ENCODE measurements around the gene ASXL2.

The ASXL2 gene

DNA sequence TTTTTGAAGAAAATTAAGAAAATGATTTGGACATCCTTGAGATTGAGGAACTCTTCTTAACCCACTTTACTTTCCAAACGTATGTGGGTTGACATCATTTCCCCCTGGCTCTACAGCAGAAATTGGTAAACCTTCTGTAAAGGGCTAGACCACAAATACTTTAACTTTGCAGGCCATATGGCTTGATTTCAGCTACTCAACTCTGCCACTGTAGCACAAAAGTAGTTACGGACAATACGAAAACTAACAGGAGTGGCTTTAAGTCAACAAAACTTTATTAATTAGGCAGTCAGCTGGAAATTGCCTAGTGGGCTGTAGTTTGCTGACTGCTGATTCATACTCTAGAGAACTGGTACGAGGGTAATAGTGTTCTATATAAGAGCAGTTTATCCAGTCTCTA is 121.8 kb downstream of the ASXL2 start:
- in situ Hi-C loops (cut with HindIII; ENCODE audit: low pct_unique_long_range_greater_than_20kb, low sequenced_read_pairs): no loop called here
- no peak for TF ChIP-seq JUND (IDR thresholded peaks at IDR 0.05; ENCODE audit: low read depth)
- no peak for DNase-seq (ENCODE audit: low read depth in 1 of 2, low spot score in 1 of 2)

DNA sequence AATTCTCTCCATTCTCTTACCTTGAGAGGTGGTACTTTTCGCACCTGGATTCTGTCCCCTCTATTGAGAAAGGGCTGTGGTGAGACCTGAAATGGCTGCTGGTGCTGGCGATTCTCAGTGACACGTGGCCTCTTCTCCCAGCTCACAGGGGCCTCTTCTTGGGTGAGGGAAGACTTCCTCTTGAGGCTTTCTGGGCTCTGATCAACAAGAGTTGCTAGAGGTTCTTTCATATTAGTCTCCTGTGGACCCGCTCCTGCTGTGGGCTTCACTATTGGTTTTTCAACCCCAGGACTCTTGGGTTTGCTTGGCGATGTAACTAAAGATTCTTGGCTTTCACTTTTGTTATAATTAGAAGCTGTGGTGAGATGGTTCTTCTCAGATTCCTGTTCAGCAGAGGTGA is 128.6 kb downstream of the ASXL2 start:
- no peak for TF ChIP-seq JUND (IDR thresholded peaks at IDR 0.05; ENCODE audit: low read depth)
- DNase-seq (ENCODE audit: low read depth in 1 of 2, low spot score in 1 of 2): no peak
- in situ Hi-C loops (cut with HindIII; ENCODE audit: low pct_unique_long_range_greater_than_20kb, low sequenced_read_pairs): no loop called here

DNA sequence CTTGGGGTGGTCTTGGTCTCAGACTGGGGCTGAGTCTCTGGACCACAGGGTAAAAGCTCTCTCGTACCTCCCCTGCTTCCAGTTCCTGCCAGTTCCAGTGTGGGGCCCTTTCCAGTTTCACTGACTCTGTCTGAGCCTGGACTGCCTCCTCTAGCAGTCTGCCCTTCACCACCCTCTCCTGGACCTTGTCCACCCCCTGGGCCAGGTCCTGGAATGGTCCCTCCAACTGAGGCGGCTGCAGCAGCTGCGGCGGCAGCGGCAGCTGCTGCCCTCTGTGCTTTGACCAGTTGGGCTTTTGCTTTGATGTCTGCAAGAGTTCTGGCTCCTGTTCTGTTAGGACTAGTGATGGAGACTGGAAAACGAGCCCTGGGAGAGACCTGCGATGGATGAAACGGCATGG is 134.2 kb downstream of the ASXL2 start:
- TF ChIP-seq JUND (IDR thresholded peaks at IDR 0.05; ENCODE audit: low read depth): no peak
- DNase-seq (ENCODE audit: low read depth in 1 of 2, low spot score in 1 of 2): no peak
- in situ Hi-C loops (cut with HindIII; ENCODE audit: low pct_unique_long_range_greater_than_20kb, low sequenced_read_pairs): no loop called here

DNA sequence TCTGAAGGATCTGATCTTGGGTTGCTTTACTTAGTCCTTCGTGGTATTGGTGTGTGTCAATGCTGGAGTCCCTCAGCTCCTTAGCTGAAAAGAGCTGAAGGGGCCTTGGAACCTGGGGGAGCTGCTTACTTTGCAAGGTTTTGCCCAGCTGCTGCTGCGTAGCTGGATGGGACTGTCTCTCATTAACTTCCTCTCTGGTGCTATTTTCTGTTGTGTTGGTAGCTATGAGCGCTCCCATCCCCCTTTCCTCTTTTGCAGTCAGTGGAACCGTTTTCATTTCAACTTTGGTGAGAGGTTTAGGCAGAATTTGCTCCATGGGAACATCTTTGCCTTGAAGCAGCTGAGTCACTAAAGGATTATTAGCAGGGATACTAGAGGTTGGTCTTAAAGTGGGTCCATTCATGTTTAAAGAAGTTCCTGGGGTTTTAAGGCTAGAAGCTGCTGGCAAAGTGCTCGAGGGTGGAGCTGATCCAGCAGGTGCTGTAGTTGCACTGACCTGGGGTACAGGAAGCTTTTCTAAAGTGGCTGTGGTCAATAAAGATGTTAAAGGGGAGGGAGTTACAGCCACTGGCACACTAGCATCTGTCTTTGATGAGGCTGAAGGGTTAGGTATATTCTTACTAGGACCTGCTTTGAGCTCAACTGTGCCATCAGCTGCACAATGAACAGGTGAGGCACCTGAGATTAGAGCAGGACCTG is 135.0 kb downstream of the ASXL2 start:
- no peak for DNase-seq (ENCODE audit: low read depth in 1 of 2, low spot score in 1 of 2)
- in situ Hi-C loops (cut with HindIII; ENCODE audit: low pct_unique_long_range_greater_than_20kb, low sequenced_read_pairs): no loop called here
- TF ChIP-seq JUND (IDR thresholded peaks at IDR 0.05; ENCODE audit: low read depth): no peak

DNA sequence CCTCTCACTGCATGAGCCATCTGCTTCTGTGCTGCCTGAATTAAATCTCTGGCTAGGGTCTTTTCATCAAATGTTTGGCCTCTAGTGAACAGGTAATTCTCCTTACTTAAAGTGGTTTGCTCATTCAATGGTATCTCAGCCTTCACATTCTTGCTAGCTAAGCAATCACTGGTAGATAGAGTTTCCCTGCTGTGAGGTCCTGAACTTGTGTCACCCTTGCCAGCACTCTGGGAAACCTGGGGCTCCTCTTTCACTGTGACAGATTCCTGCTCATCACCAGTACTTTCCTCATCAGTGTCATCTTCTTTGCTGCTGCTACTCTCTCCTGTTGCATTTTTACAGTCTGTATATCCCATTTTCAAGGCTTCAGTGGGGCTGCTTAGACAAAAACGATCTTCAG is 135.8 kb downstream of the ASXL2 start:
- DNase-seq (ENCODE audit: low read depth in 1 of 2, low spot score in 1 of 2): no peak
- TF ChIP-seq JUND (IDR thresholded peaks at IDR 0.05; ENCODE audit: low read depth): no peak
- in situ Hi-C loops (cut with HindIII; ENCODE audit: low pct_unique_long_range_greater_than_20kb, low sequenced_read_pairs): no loop called here

DNA sequence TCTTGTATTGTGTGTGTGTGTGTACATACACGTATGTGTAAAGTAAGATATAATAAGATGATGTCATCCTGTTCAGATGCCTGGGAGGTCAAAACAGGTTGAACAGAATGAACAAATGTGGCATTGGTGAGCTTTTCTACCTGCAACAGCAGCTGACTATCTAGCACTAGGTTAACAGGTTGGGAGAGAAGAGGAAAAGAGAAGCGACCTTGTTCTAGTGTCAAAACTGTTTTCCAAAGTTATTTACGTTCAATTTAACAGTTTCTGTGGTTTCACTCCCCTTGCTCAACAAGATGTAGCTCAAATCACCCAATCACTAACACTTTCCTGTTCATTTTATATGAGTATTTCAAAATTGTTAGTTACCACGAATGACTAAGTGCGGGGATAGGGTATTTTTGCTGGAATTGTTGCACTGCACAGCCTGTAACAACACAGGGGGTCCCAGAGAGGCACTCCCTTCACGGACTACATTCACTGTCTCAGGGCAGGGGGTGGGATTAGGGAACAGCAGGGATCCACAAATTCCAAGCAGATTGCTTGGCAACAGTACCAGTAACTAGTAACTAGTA is 137.4 kb downstream of the ASXL2 start:
- TF ChIP-seq JUND (IDR thresholded peaks at IDR 0.05; ENCODE audit: low read depth): no peak
- in situ Hi-C loops (cut with HindIII; ENCODE audit: low pct_unique_long_range_greater_than_20kb, low sequenced_read_pairs): no loop called here
- DNase-seq (ENCODE audit: low read depth in 1 of 2, low spot score in 1 of 2): no peak

DNA sequence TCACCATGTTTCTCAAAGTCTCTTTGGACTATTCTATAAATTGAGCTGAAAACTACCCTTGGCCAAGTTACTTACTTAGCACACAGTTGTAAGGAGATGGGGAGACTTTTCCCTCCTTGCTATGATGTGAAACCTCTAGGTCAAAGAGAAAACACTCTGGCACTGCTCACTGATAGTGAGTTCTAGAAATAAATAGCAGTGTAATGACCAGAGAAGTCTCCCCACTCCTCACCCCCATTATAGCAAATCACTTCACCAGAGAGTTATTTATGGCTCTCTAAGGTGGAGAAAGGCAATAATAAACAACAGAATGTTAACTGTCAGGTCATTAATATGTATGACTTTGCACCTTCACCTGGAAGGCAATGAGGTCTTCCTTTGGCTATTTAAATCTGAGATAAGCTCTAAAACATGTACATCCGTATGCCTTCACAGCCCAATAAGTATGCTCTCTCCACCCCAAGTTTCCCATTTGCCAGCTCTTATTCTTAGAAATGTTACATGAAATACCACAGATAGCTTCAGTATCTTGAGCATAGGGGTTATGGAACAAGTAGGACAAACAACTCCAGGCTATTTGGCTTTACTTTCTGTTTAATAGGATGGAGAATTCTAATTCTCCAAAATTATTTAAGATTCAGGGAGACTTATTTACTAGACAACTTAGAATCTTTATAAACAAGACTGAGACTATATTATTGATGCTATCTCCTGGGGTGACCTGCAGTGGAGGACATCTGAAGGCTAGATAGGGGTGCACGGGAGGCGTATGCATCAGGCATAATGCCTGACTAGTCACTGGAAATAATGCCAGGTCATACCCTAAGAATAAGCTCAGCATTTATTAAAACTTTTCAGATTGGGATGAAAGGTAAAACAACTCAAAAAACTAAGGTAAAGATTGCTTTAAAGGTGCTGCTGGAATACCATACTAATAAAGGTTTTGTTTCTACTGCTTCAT is 139.6 kb downstream of the ASXL2 start:
- TF ChIP-seq JUND (IDR thresholded peaks at IDR 0.05; ENCODE audit: low read depth): no peak
- in situ Hi-C loops (cut with HindIII; ENCODE audit: low pct_unique_long_range_greater_than_20kb, low sequenced_read_pairs): no loop called here
- no peak for DNase-seq (ENCODE audit: low read depth in 1 of 2, low spot score in 1 of 2)

DNA sequence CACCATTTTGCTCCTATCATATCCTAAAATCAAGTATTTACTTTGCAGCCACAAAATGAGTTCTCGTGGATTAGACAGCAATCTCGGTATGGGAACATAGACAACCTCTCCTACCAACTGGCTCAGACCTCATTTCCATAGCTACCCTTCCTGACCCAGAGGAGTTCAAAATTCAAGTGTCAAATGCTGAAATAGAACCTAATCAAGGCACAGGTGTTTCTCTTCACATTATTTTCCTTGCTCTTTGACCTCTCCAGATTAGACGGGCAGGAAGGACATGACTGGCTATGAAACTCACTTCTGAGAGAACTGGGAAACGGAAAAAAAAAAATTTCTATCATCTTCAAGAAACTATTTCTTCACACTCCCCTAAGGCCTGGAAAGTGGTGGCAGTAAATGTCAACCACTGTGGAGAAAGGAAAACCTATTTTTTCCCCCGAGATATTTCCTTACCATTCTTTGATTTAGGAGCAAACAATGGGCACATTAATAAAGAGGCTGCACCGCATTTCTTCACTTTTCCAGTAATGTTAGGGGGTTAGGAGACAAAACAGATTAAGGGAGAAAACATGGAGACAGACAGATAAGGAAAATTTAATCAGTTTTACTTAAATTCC is 141.3 kb downstream of the ASXL2 start:
- no peak for TF ChIP-seq JUND (IDR thresholded peaks at IDR 0.05; ENCODE audit: low read depth)
- no peak for DNase-seq (ENCODE audit: low read depth in 1 of 2, low spot score in 1 of 2)
- in situ Hi-C loops (cut with HindIII; ENCODE audit: low pct_unique_long_range_greater_than_20kb, low sequenced_read_pairs): no loop called here

DNA sequence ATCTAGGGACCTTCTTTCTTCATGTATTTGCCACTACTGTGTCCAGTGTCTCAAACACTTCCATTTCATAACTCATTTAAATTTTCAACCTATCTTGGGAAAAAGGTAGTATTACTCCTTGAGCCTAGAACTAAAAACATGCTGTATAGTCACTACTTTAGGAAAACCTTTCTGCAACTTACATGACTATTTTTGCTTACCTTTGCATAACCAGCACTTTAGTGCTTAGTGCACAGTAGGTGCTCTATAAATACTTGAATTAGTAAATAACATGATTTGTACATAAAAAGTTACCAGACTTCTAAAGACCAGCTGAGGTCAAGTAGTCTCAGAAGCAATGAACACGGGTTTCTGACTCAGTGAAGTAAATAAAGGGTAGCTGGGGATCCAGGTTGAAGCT is 142.5 kb downstream of the ASXL2 start:
- no peak for DNase-seq (ENCODE audit: low read depth in 1 of 2, low spot score in 1 of 2)
- in situ Hi-C loops (cut with HindIII; ENCODE audit: low pct_unique_long_range_greater_than_20kb, low sequenced_read_pairs): no loop called here
- no peak for TF ChIP-seq JUND (IDR thresholded peaks at IDR 0.05; ENCODE audit: low read depth)

DNA sequence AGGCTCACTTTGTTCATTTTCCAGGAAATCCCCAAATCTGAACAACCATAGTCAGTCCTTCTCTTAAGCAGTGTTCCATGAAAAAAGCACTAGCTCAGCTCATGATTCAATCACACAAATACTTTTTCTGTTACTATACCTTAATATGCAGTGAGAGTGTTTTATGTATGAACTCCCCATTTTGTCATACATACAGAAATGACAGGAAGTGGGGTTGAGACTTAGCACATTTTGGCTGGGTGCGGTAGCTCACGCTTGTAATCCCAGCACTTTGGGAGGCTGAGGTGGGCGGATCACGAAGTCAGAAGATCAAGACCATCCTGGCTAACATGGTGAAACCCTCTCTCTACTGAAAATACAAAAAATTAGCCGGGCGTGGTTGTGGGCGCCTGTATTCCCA is 149.7 kb downstream of the ASXL2 start:
- no peak for TF ChIP-seq JUND (IDR thresholded peaks at IDR 0.05; ENCODE audit: low read depth)

DNA sequence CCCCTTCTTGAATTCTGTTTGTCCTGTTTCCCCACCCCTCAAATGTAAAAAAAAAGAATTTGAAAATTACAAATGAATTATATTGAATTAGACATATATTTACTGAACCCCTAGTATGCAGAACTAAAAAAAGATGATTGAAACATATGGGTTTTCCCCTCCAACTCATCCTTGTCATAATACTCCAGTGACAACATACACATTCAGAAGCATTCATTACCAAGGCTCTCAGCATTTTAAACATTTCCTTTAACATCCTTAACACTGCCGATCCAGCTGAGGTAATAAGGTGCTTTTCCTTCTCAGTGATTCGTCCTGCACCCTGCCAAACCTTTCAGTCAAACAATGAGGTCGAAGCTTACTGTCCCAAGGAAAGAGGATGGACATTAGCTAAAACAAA is 151.8 kb downstream of the ASXL2 start:
- in situ Hi-C loops (cut with HindIII; ENCODE audit: low pct_unique_long_range_greater_than_20kb, low sequenced_read_pairs): no loop called here
- no peak for DNase-seq (ENCODE audit: low read depth in 1 of 2, low spot score in 1 of 2)
- TF ChIP-seq JUND (IDR thresholded peaks at IDR 0.05; ENCODE audit: low read depth): no peak

More for the DNA sequence above, 149.7 kb downstream of the ASXL2 start:
- in situ Hi-C loops (cut with HindIII; ENCODE audit: low pct_unique_long_range_greater_than_20kb, low sequenced_read_pairs): no loop called here
- no peak for DNase-seq (ENCODE audit: low read depth in 1 of 2, low spot score in 1 of 2)

DNA sequence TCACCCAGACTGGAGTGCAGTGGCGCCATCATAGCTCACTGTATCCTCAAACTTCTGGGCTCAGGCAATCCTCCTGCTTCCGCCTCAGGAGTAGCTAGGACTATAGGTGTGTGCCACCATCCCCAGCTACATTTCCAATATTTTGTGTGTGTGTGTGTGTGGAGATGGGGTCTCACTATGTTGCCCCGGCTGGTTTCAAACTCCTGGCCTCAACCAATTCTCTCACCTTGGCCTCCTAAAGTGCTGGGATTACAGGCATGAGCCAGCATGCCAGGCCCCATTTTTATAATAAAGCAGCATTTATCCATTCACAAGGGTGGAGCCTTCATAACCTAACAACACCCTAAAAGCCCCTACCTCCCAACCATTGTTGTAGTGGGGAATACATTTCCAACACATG is 152.4 kb downstream of the ASXL2 start:
- in situ Hi-C loops (cut with HindIII; ENCODE audit: low pct_unique_long_range_greater_than_20kb, low sequenced_read_pairs): no loop called here
- no peak for TF ChIP-seq JUND (IDR thresholded peaks at IDR 0.05; ENCODE audit: low read depth)
- DNase-seq (ENCODE audit: low read depth in 1 of 2, low spot score in 1 of 2): no peak

Measured in T47D (cell line).